ENCODE measurements around the gene CBR4.

CBR4 gene

GRCh38 chr4:169032883-169033645 is 23.0 kb upstream of the CBR4 start:
- no peak for DNase-seq

DNA sequence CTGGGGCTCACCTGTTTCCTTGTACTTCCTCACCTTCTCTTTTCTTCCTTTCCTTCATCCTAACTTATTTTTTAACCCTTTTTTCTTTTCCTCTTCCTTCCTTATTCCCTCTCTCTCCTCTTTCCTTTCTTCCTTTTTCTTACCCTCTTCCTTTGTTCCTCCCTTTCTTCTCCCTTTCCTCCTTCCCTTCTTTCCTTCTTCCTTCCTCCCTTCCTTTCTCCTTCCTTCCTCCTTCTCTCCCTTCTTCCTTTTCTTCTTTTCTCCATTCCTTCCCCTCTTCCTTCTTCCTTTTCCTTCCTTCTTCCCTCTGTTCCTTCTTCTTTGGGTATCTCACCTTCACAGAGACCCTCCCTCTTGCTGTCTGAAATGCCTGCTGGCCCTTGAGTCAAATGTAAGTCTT is 22.1 kb upstream of the CBR4 start:
- no peak for DNase-seq

- DNase-seq: no peak
These were observed 21.3 kb upstream of the CBR4 start for GRCh38 chr4:169031392-169031791.

DNA sequence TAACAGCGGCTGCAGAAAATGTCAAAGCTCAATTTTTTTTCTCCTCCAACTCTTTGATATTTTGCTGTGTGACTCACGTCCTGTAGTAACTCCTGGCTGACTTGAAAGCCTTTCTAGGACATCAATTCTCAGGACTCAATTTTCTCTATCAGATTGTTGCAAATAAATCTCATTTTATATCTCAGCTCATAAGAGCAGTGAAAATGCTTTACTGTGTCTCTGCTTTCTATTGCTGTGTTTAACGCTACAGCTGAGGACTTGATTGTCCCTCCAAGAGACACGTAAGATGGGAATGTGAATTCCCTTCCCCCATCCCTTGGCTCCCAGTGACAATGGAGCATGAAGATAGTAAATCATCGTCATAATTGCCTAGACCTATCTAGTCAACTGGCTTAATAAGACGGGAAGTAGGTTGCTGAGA is 20.5 kb upstream of the CBR4 start:
- no peak for DNase-seq

DNA sequence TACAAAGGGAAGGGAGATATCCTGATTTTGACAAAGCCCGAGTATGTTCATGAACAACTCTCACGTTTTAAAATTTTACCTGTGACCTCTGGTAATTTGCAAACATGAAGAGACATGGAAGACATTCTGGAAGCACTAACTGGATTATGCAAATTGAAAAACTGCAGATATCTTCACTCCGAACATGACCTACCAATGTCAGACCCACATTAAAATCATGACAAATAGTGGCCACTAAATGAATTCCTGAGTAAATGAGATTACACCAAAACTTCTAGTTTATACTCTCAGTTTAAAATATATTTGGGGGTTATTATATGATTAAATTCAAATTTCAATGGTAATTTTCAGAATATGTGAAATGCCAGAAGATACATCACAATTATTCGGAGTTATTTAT is 19.9 kb upstream of the CBR4 start:
- no peak for DNase-seq

DNA sequence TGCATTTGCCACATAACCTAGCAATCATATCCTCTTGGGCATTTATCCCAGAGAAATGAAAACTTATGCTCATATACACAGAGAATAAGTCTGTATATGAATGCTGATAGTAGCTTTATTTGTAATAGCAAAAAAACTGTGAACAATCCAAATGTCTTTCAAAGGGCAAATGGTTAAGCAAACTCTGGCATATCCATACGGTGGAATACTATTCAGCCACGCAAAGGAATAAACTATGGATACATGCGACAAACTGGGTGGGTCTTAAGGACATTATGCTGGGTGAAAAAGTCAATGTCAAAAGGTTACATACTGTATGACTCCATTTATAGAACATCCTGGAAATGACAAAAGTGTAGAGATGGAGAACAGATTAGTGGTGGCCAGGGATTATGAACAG is 17.6 kb upstream of the CBR4 start:
- DNase-seq: no peak

- no peak for DNase-seq
These were observed 15.1 kb upstream of the CBR4 start for GRCh38 chr4:169025184-169025583.

GRCh38 chr4:169024762-169025161 is 14.7 kb upstream of the CBR4 start:
- DNase-seq: peak; percentile 61

GRCh38 chr4:169018406-169018805 is 8.4 kb upstream of the CBR4 start:
- DNase-seq: no peak

DNA sequence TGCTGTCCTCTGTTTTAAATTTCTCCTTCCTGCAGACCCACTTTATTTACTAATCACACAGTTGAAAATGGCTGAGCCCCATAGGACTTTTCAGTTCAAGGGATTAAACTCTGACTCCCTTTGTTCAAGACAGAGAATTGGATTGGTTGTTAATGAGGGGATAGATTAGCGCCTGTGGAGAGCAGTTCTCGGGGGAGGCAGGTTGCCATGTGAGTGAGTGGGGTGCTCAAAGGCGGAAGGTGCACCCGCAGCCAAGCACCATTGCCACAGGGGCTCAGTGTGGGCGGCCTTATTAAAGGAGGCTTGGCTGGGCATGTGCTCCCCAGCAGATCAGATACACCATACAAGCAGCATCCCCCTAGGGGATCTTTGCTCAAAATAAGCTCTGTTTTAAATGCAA is 7.9 kb upstream of the CBR4 start:
- no peak for DNase-seq

DNA sequence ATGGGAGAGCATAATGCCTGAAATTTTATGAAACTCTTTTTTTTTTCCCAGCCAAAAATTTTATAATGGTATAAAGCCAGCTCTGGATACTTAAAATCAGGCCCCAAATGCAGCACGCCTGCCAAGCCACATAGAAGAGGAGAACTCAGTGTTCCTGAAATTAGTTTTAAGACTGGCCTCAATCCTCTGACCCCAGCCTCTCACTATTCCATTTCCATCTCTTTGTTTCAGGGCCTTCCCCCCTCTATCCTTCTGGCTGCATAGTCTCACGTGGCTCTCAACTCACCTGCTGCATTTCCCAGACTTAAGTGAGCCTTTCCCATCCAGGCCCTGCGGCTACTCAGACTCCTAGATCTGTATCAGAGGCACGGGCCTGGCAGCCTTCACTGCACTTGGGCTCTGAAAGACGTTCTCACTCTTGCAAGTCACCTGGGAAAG is 5.2 kb upstream of the CBR4 start:
- DNase-seq: no peak

GRCh38 chr4:169014586-169014985 is 4.5 kb upstream of the CBR4 start:
- peak; percentile 38 for DNase-seq

- DNase-seq: no peak
These were observed 3.3 kb upstream of the CBR4 start for GRCh38 chr4:169013396-169013795.

GRCh38 chr4:169012049-169012448 is 2.0 kb upstream of the CBR4 start:
- DNase-seq: no peak

DNA sequence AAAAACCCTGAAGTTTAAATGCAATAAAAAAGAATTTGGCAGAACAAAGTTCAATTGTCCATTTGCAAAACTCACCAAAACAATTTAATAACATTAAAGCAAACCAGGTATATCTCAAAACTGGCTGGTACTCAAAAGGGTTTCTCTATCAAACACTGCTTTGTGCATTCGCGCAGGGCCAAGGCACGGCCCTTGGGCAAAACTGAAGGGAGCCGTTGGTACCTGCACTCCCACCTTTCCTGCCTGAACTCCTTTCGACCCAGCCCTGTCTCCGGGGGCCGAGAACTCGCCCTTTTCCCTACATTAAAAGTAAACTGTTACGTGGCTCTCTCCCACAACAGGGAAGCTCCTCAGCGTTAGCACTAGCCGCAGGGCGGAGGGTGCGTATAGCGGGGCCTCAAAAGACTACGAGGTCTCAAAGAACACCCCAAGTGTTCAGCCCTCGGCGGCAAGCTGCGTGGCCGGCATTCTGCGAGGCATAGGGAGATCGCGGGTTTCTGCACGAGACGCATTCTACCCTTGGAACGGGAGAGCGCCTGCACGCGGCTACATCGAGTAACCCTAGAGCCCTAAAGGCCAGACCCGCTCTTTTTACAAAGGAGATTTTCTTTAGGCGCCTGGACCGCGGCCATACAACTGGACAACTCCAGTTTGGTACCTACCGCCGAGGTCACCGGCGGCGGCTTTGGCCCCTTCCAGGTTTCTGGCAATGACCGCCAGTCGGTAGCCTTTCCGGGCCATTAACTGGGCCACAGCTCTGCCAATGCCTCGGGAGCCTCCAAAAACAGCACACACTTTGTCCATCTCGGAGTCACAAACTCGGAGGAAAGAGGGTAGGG is 550 bp downstream of the CBR4 start:
- peak; percentile 65 for DNase-seq

DNA sequence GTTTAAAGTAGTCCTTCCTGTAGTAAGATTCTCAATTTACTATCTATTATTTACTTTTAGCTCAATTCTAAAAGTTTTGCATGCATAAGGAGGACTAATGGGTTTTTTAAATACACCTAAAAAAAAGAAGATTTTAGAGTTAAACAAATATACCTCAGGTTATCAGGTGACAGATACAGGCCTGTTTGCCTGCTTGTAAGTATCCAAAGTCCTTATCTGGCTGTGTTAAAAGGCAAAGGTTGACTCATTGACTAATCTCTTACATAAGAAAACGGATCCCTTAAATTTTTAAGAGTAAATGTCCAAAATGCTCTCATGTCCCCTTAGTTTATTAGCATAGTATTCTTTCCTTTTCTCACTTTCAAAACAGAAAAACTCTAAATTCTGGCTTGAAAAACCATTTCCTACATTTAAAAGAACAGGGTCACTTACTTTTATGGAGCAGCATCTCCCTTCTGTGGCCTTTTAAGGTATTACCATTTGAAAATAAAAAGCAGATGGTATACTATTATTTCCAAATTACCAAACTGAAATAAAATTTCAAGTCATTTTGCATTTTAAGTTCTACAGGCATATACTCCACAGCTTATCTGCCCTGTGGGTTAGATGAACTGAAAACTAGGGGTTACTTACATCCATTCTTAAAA is 4.5 kb downstream of the CBR4 start:
- DNase-seq: peak; percentile 35

DNA sequence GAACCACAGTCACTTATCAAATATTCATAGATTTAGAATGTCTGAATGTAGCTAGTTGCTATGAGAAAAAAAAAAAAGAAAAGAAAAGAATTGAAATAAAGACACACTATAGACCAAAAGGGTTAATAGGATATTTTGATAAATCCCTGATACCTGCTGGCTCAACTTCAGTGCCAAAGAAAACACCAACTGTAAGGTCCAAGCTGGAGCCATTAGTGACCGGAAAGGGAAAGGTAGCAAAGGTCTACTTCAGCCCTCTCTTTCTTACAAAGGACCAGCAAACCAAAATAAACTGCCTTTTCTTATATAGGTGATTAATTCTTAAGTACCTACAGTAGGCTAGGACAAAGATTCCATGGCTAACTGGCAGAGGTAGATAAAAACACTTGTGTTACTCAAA is 9.7 kb downstream of the CBR4 start:
- DNase-seq: no peak

- no peak for DNase-seq
These were observed 10.2 kb downstream of the CBR4 start for GRCh38 chr4:168999809-169000208.

GRCh38 chr4:168998596-168998995 is 11.5 kb downstream of the CBR4 start:
- no peak for DNase-seq

DNA sequence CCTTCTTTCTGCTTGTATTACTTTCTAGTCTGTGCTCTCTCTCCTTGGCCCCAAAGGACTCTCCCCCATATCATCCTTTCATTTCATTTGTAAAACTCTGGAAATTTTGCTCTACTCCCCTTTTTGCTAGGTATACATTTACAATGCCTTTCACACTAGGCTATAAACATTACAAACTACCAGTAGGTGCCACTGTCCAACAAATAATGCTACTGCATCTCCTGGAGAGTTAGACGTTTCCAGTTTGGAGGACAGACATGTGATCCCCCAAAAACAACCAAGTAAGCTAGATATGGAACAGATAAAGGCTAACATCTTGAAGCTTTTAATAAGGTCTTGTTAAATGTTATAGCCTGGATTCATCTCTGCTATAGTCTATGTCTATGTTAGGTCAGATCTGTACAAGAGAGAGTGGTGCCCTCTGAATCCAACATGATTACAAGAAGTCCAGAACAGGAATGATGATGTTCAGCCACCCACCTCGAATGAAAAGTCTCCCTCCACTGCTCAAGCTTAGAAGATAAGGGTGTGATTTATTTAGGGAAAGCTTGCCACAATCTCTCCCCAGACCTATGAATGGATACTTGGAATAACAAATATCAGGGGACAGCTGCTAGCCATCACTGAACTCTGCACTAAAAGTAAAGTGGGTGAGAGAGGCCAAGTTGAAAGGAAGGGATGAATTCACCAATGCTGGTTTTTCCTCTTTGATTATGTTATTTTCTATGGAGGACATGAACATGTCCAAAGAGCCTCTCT is 14.3 kb downstream of the CBR4 start:
- DNase-seq: peak; percentile 22

- no peak for DNase-seq
These were observed 15.1 kb downstream of the CBR4 start for GRCh38 chr4:168994958-168995357.

DNA sequence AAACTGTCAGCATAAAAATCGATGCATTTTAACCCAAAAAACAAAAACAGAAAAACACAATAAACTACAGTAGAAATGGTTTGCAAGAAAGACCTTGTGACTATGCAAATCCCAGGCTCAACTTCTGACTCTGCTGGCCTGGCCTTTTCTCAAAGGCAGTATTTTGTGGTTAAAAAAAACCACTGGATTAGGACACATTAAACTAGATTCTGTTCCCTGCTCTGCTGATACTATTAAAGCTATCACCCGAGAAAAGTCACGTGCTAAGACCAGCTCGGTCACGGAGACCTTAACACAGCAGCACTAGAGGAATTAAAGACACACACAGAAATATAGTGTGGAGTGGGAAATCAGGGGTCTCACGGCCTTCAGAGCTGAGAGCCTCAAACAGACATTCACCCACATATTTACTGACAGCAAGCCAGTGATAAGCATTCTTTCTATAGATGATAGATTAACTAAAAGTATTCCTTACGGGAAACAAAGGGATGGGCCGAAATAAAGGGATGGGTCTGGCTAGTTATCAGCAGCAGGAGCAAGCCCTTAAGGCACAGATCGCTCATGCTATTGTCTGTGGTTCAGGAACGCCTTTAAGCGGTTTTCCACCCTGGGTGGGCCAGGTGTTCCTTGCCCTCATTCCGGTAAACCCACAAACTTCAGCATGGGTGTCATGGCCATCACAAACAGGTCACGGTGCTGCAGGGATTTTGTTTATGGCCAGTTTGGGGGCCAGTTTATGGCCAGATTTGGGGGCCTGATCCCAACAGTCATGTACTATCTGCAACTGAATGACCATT is 16.1 kb downstream of the CBR4 start:
- DNase-seq: no peak
